Caco-2 (cell line): Measurements from ENCODE around the gene CDK14. TPM values are rescaled to one million over a fixed set of nuclear protein-coding genes. Genes with fewer than 3 reads are reported as not detected.

ENCODE experiments used
- BruUV-seq: library from RNA; stranded (reverse); fragments of 400-500 nt; replicated peaks from 2 replicates; lab custom pipeline; 2021; lab: Mats Ljungman, UMichigan
- CTCF ChIA-PET: fragments of 300-600 bp; sonication (Branson Sonifier 250); formaldehyde crosslinking; loops from one replicate; lab custom pipeline; 2022; ENCODE audit warnings: antibody characterized with exemption; lab: Charles Lee
- POLR2A ChIA-PET: fragments of 300-600 bp; sonication (Branson Sonifier 250); formaldehyde crosslinking; loops from one replicate; lab custom pipeline; 2022; ENCODE audit warnings: antibody characterized with exemption; lab: Charles Lee
- DNase-seq, 2 experiments: peaks; one replicate each; pipeline versions ENCODE4 v3.0.0 to v3.0.0-alpha.2; 2020 to 2022
- H3K27me3 ChIP-seq: replicated peaks from 2 replicates; pipeline ENCODE4 v1.6.0; 2011; ENCODE audit warnings: low read length; ENCODE audit not compliant: control insufficient read depth, insufficient read depth
- H3K36me3 ChIP-seq: 2 replicates; pipeline ENCODE4 v1.5.1; 2011; ENCODE audit warnings: low read length; ENCODE audit not compliant: control insufficient read depth, insufficient read depth
- H3K4me1 ChIP-seq: fragments of 250-450 bp; sonication (Bioruptor Pico); 2 replicates; pipeline ENCODE4 v1.5.1; 2020; ENCODE audit warnings: mild to moderate bottlenecking
- H3K4me3 ChIP-seq: 2 replicates; pipeline ENCODE4 v1.5.1; 2011; ENCODE audit warnings: low read depth, mild to moderate bottlenecking, control low read depth, low read length
- H3K9me3 ChIP-seq: fragments of 250-450 bp; sonication (Bioruptor Pico); 2 replicates; pipeline ENCODE4 v1.5.1; 2020; ENCODE audit warnings: mild to moderate bottlenecking, moderate library complexity
- H3K27ac Mint-ChIP-seq: one replicate; pipeline ENCODE4 v1.8.0; 2022; ENCODE audit warnings: mixed read lengths; ENCODE audit not compliant: unreplicated experiment
- H3K27me3 Mint-ChIP-seq: one replicate; pipeline ENCODE4 v1.8.0; 2022; ENCODE audit warnings: mixed read lengths; ENCODE audit not compliant: insufficient read depth, unreplicated experiment
- H3K36me3 Mint-ChIP-seq: one replicate; pipeline ENCODE4 v1.8.0; 2022; ENCODE audit warnings: mild to moderate bottlenecking, mixed read lengths; ENCODE audit not compliant: insufficient read depth, unreplicated experiment
- H3K4me1 Mint-ChIP-seq: one replicate; pipeline ENCODE4 v1.8.0; 2022; ENCODE audit warnings: low read depth, mixed read lengths; ENCODE audit not compliant: unreplicated experiment
- H3K4me3 Mint-ChIP-seq: one replicate; pipeline ENCODE4 v1.8.0; 2022; ENCODE audit warnings: mild to moderate bottlenecking, moderate library complexity, mixed read lengths; ENCODE audit not compliant: unreplicated experiment
- H3K9me3 Mint-ChIP-seq: one replicate; pipeline ENCODE4 v1.8.0; 2022; ENCODE audit warnings: mixed read lengths; ENCODE audit not compliant: unreplicated experiment
- CTCF ChIP-seq, 2 experiments: fragments of 200-600 bp in 1 of 2; IDR thresholded peaks; 1 replicate in 1 of 2; 2 replicates in 1 of 2; pipeline versions ENCODE4 v1.5.1 to v1.8.0; 2011 to 2022; ENCODE audit warnings: antibody characterized with exemption in 1 of 2, control low read depth in 1 of 2, inconsistent platforms in 1 of 2, low read depth in 1 of 2, low read length in 1 of 2, mild to moderate bottlenecking in 1 of 2, moderate library complexity in 1 of 2; ENCODE audit not compliant: insufficient read depth in 1 of 2, severe bottlenecking in 1 of 2, unreplicated experiment in 1 of 2
- intact Hi-C: fragments of 100-400 bp; cut with micrococcal nuclease; formaldehyde crosslinking; loops from one replicate; pipeline ENCODE4 v1.10.0; 2022; ENCODE audit not compliant: unreplicated experiment
- total RNA-seq: library from RNA; stranded (reverse); gene quantifications from 2 replicates; pipeline ENCODE4 v1.2.3, GENCODE V29; 2022

The CDK14 gene
- total RNA-seq, 1 experiment from 2014 or later: 18.2 TPM

- H3K27me3 ChIP-seq: no peaks in the 10 kb centered on the region
- no peak for TF ChIP-seq CTCF (IDR thresholded peaks at IDR 0.05; ENCODE audit: insufficient read depth in 1 of 2, low read depth in 1 of 2, low read length in 1 of 2, severe bottlenecking in 1 of 2, unreplicated experiment in 1 of 2)
These were observed 365.1 kb downstream of the CDK14 start for GRCh38 chr7:90961037-90961725.

GRCh38 chr7:90965211-90965610 is 369.1 kb downstream of the CDK14 start:
- Mint-ChIP-seq H3K4me3 (no peak overlapping the region), H3K9me3 (no peaks in the 10 kb centered on the region), H3K27me3 (no peaks in the 10 kb centered on the region), H3K4me1 (no peaks in the 10 kb centered on the region), H3K36me3 (no peaks in the 10 kb centered on the region), H3K27ac (no peak overlapping the region)
- H3K9me3 ChIP-seq: no peaks in the 10 kb centered on the region
- DNase-seq: no peak
- no peaks in the 10 kb centered on the region for H3K36me3 ChIP-seq
- intact Hi-C loops: no loop called here
- no TSS peak for BruUV-seq
- H3K4me3 ChIP-seq: no peak overlapping the region
- TF ChIP-seq CTCF (IDR thresholded peaks at IDR 0.05; ENCODE audit: insufficient read depth in 1 of 2, low read depth in 1 of 2, low read length in 1 of 2, severe bottlenecking in 1 of 2, unreplicated experiment in 1 of 2): no peak
- CTCF ChIA-PET: no interaction called here
- H3K4me1 ChIP-seq: no peaks in the 10 kb centered on the region
- no peaks in the 10 kb centered on the region for H3K27me3 ChIP-seq
- POLR2A ChIA-PET: no interaction called here

More at GRCh38 chr7:90961037-90961725, 365.1 kb downstream of the CDK14 start:
- BruUV-seq: no TSS peak
- intact Hi-C loops: no loop called here
- H3K9me3 ChIP-seq: no peaks in the 10 kb centered on the region
- H3K36me3 Mint-ChIP-seq: no peaks in the 10 kb centered on the region
- CTCF ChIA-PET: no interaction called here
- DNase-seq: no peak
- H3K9me3 Mint-ChIP-seq: no peaks in the 10 kb centered on the region
- no peak overlapping the region for H3K4me3 ChIP-seq
- no peak overlapping the region for H3K27ac Mint-ChIP-seq
- no peaks in the 10 kb centered on the region for H3K4me1 Mint-ChIP-seq
- H3K27me3 Mint-ChIP-seq: no peaks in the 10 kb centered on the region
- no peak overlapping the region for H3K4me3 Mint-ChIP-seq
- POLR2A ChIA-PET: no interaction called here
- H3K36me3 ChIP-seq: no peaks in the 10 kb centered on the region
- no peaks in the 10 kb centered on the region for H3K4me1 ChIP-seq

- POLR2A ChIA-PET: no interaction called here
These were observed 370.2 kb downstream of the CDK14 start for GRCh38 chr7:90966346-90966745.

More at GRCh38 chr7:90966346-90966745, 370.2 kb downstream of the CDK14 start:
- no peak for TF ChIP-seq CTCF (IDR thresholded peaks at IDR 0.05; ENCODE audit: insufficient read depth in 1 of 2, low read depth in 1 of 2, low read length in 1 of 2, severe bottlenecking in 1 of 2, unreplicated experiment in 1 of 2)
- CTCF ChIA-PET: no interaction called here
- Mint-ChIP-seq H3K9me3 (no peaks in the 10 kb centered on the region), H3K27ac (no peak overlapping the region), H3K4me1 (no peaks in the 10 kb centered on the region), H3K27me3 (no peaks in the 10 kb centered on the region), H3K4me3 (no peak overlapping the region), H3K36me3 (no peaks in the 10 kb centered on the region)
- no peaks in the 10 kb centered on the region for H3K36me3 ChIP-seq
- H3K4me3 ChIP-seq: no peak overlapping the region
- intact Hi-C loops: no loop called here
- H3K9me3 ChIP-seq: no peaks in the 10 kb centered on the region
- no peaks in the 10 kb centered on the region for H3K4me1 ChIP-seq
- no TSS peak for BruUV-seq
- no peaks in the 10 kb centered on the region for H3K27me3 ChIP-seq
- no peak for DNase-seq
